Keratinocyte (primary cell): ENCODE measurements around the gene RIPPLY1. TPM values are rescaled to one million over a fixed set of nuclear protein-coding genes. Genes with fewer than 3 reads are reported as not detected.
A peak's percentile ranks its signal among the peaks of the same experiment; 100 is the strongest.
"Not testable (repeated sequence)": the region's sequence is repeated elsewhere in the genome, so short reads cannot be mapped to it uniquely, and the experiment has no call there.

Source experiments
- DNase-seq: peaks from one replicate; pipeline ENCODE4 v3.0.0-alpha.2; 2011; ENCODE audit warnings: low read depth, missing footprints, low spot score
- FAIRE-seq: peaks from 2 replicates; lab custom pipeline; 2011; peaks lifted over from hg19 to GRCh38; lab: Jason Lieb, UNC
- H2AFZ ChIP-seq: 2 replicates; pipeline ENCODE4 v1.6.0; 2012; ENCODE audit warnings: low read length, control low read depth, inconsistent platforms; ENCODE audit not compliant: control insufficient read depth
- H3K27ac ChIP-seq: 2 replicates; pipeline ENCODE4 v1.5.1; 2011; ENCODE audit warnings: low read length; ENCODE audit not compliant: control insufficient read depth, insufficient read depth
- H3K27me3 ChIP-seq: 3 replicates; pipeline ENCODE4 v1.6.0; 2011; ENCODE audit warnings: low read length; ENCODE audit not compliant: control insufficient read depth, insufficient read depth; ENCODE audit errors: extremely low read depth
- H3K36me3 ChIP-seq, 2 experiments: 2 replicates in 1 of 2; 3 replicates in 1 of 2; pipeline ENCODE4 v1.5.1; 2011; ENCODE audit warnings: low read length in 2 of 2, mild to moderate bottlenecking in 1 of 2; ENCODE audit not compliant: control insufficient read depth in 2 of 2, insufficient read depth in 2 of 2; ENCODE audit errors: extremely low read depth in 1 of 2
- H3K4me1 ChIP-seq: 3 replicates; pipeline ENCODE4 v1.5.1; 2011; ENCODE audit warnings: low read length; ENCODE audit not compliant: control insufficient read depth, insufficient read depth; ENCODE audit errors: extremely low read depth
- H3K4me2 ChIP-seq: 3 replicates; pipeline ENCODE4 v1.6.0; 2011; ENCODE audit warnings: low read depth, low read length; ENCODE audit not compliant: control insufficient read depth, insufficient read depth; ENCODE audit errors: extremely low read depth
- H3K4me3 ChIP-seq, 3 experiments: fragments of 200-600 bp in 1 of 3; sonication (generic) in 1 of 3; 2 replicates in 2 of 3; 3 replicates in 1 of 3; pipeline ENCODE4 v1.5.1; 2011 to 2016; ENCODE audit warnings: low read length in 3 of 3, mild to moderate bottlenecking in 3 of 3, control low read depth in 2 of 3, inconsistent platforms in 1 of 3, low read depth in 1 of 3, mixed read lengths in 1 of 3, mixed run types in 1 of 3, moderate library complexity in 1 of 3; ENCODE audit not compliant: control insufficient read depth in 2 of 3, insufficient read depth in 2 of 3; ENCODE audit errors: extremely low read depth in 1 of 3
- H3K79me2 ChIP-seq: 2 replicates; pipeline ENCODE4 v1.6.0; 2012; ENCODE audit warnings: low read length; ENCODE audit not compliant: control insufficient read depth, insufficient read depth
- H3K9ac ChIP-seq: 3 replicates; pipeline ENCODE4 v1.6.0; 2011; ENCODE audit warnings: low read length; ENCODE audit not compliant: control insufficient read depth, insufficient read depth; ENCODE audit errors: extremely low read depth
- H3K9me1 ChIP-seq: 3 replicates; pipeline ENCODE4 v1.6.0; 2011; ENCODE audit warnings: low read length; ENCODE audit not compliant: control insufficient read depth, insufficient read depth; ENCODE audit errors: extremely low read depth
- H3K9me3 ChIP-seq: 2 replicates; pipeline ENCODE4 v1.5.1; 2012; ENCODE audit warnings: low read depth, low read length; ENCODE audit not compliant: control insufficient read depth
- H4K20me1 ChIP-seq: 3 replicates; pipeline ENCODE4 v1.6.0; 2011; ENCODE audit warnings: low read length; ENCODE audit not compliant: control insufficient read depth, insufficient read depth; ENCODE audit errors: extremely low read depth
- EZH2 ChIP-seq: IDR thresholded peaks from one replicate; pipeline ENCODE4 v1.6.1; 2012; ENCODE audit warnings: inconsistent platforms, mild to moderate bottlenecking, low read length, moderate library complexity
- dilution Hi-C: fragments of 300-500 bp; cut with MboI; formaldehyde crosslinking; loops from one replicate; pipeline ENCODE4 v1.7.0; 2020; ENCODE audit warnings: low sequenced_read_pairs; ENCODE audit not compliant: extremely low pct_ligation_motif_present
- polyA plus RNA-seq, 5 experiments: library from polyadenylated mRNA; depleted of rRNA in 3 of 5; stranded (reverse) in 3 of 5; stranded (forward) in 1 of 5; unstranded in 1 of 5; fragments of >200 nt; gene quantifications; 1 replicate in 1 of 5; 2 replicates in 3 of 5; 3 replicates in 1 of 5; pipeline versions ENCODE4 v1.2.1 to v1.2.3, GENCODE V29; 2011 to 2012; ENCODE audit warnings: missing spikeins in 2 of 5, low read depth in 1 of 5, low replicate concordance in 1 of 5
- TF ChIP-seq, protein P1 (sequence below), 3 experiments: IDR thresholded peaks in 1 of 3; conservative IDR thresholded peaks in 1 of 3; optimal IDR thresholded peaks in 1 of 3; 2 replicates in 2 of 3; 3 replicates in 1 of 3; pipeline versions ENCODE3 to v1.5.1; 2011; ENCODE audit warnings: low read length in 3 of 3, mild to moderate bottlenecking in 3 of 3, moderate library complexity in 2 of 3, control low read depth in 1 of 3, inconsistent platforms in 1 of 3; ENCODE audit not compliant: insufficient read depth in 2 of 3; ENCODE audit errors: extremely low read depth in 1 of 3

RIPPLY1 gene
- polyA plus RNA-seq, 1 donor (not counting 4 experiments of a cell fraction or from before 2014, with no cell fraction given), result not detected

DNA sequence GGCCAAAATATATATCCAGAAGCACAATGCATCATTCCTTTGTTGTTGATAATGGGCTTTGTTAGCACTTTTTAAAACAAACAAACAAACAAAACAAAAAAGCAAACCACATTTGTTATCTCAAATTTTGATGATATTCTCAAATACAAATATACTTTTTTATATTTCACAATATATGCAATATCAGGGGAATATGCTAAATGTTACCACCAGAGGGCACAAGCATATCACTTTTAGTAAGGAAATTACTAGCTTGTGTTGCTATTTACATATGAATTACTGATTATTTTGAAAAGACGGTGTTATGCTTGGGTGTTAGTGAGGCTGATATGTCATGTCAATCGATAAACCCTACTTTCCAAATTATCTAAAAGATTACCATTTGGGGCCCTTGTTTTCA, 29.1 kb downstream of the RIPPLY1 start:
- Histone ChIP-seq H3K36me3 (no peaks in the 10 kb centered on the region), H3K9me3 (no peaks in the 10 kb centered on the region), H3K4me3 (no peak overlapping the region), H3K27ac (no peak overlapping the region), H3K9ac (no peak overlapping the region), H3K4me1 (no peaks in the 10 kb centered on the region), H3K9me1 (no peaks in the 10 kb centered on the region), H3K4me2 (no peak overlapping the region), H3K79me2 (no peaks in the 10 kb centered on the region), H4K20me1 (no peaks in the 10 kb centered on the region), H3K27me3 (peaks cover 5% of the 10 kb centered on the region), H2AFZ (no peak overlapping the region)
- TF ChIP-seq, protein P1, sequence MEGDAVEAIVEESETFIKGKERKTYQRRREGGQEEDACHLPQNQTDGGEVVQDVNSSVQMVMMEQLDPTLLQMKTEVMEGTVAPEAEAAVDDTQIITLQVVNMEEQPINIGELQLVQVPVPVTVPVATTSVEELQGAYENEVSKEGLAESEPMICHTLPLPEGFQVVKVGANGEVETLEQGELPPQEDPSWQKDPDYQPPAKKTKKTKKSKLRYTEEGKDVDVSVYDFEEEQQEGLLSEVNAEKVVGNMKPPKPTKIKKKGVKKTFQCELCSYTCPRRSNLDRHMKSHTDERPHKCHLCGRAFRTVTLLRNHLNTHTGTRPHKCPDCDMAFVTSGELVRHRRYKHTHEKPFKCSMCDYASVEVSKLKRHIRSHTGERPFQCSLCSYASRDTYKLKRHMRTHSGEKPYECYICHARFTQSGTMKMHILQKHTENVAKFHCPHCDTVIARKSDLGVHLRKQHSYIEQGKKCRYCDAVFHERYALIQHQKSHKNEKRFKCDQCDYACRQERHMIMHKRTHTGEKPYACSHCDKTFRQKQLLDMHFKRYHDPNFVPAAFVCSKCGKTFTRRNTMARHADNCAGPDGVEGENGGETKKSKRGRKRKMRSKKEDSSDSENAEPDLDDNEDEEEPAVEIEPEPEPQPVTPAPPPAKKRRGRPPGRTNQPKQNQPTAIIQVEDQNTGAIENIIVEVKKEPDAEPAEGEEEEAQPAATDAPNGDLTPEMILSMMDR (optimal IDR thresholded peaks at IDR 0.05 in 1 of 3, IDR thresholded peaks at IDR 0.05 in 1 of 3, conservative IDR thresholded peaks at IDR 0.05 in 1 of 3; ENCODE audit: extremely low read depth in 1 of 3, insufficient read depth in 2 of 3, low read length in 3 of 3), result peak in 2 of 3 experiments; percentile 48 to 54
- TF ChIP-seq EZH2, result no peak
- FAIRE-seq (peak; percentile 34), DNase-seq (no peak)
- dilution Hi-C loops, result no loop called here

DNA sequence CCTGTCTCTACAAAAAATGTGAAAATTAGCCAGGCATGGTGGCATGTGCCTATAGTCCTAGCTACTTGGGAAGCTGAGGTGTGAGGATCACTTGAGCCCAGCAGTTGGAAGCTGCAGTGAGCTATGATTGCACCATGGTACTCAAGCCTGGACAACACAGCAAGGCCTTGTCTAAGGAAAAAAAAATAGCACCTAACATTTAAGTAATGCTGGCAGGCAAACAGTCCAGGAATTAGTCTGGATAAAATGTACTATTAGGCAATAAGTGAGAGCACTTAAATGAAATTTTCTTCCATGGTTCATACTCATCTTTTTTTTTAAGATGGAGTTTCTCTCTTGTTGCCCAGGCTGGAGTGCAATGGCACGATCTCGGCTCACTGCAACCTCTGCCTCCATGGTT, 30.3 kb downstream of the RIPPLY1 start:
- H2AFZ ChIP-seq, H3K4me1 ChIP-seq, dilution Hi-C loops, H3K9me1 ChIP-seq, FAIRE-seq, H3K36me3 ChIP-seq, H3K4me2 ChIP-seq, H4K20me1 ChIP-seq, H3K4me3 ChIP-seq, H3K27ac ChIP-seq, DNase-seq, H3K9me3 ChIP-seq, H3K79me2 ChIP-seq, H3K9ac ChIP-seq, H3K27me3 ChIP-seq: not testable (repeated sequence)

GRCh38 chrX:106863697-106864096, 39.4 kb downstream of the RIPPLY1 start:
- FAIRE-seq (no peak), DNase-seq (no peak)
- Histone ChIP-seq H3K9me1 (no peaks in the 10 kb centered on the region), H3K79me2 (no peaks in the 10 kb centered on the region), H3K9me3 (no peaks in the 10 kb centered on the region), H3K36me3 (no peaks in the 10 kb centered on the region), H3K4me3 (no peak overlapping the region), H3K9ac (no peak overlapping the region), H3K4me2 (no peak overlapping the region), H3K27me3 (no peaks in the 10 kb centered on the region), H3K27ac (no peak overlapping the region), H2AFZ (no peak overlapping the region), H3K4me1 (no peaks in the 10 kb centered on the region), H4K20me1 (no peaks in the 10 kb centered on the region)
- dilution Hi-C loops, result no loop called here
- TF ChIP-seq, protein P1 (optimal IDR thresholded peaks at IDR 0.05 in 1 of 3, IDR thresholded peaks at IDR 0.05 in 1 of 3, conservative IDR thresholded peaks at IDR 0.05 in 1 of 3; ENCODE audit: extremely low read depth in 1 of 3, insufficient read depth in 2 of 3, low read length in 3 of 3), result no peak
- TF ChIP-seq EZH2, result no peak
